ENCODE data around the gene PTCHD1.

The PTCHD1 gene

GRCh38 chrX:23334848-23335599 lies at the start of gene PTCHD1:
Gene PTCHD1, plus strand, starts transcription at chrX:23334849. Its CDS starts 27 bp downstream, at chrX:23334876.
- DNase-seq, result peak in 5 of 58 donors; percentile 1 to 19 (median 3)

- DNase-seq, result no peak
Measured at GRCh38 chrX:23286731-23287130, 47.9 kb upstream of the PTCHD1 start.

- no peak for DNase-seq
Measured at GRCh38 chrX:23287191-23287725, 47.4 kb upstream of the PTCHD1 start.

GRCh38 chrX:23292354-23292987 lies 42.2 kb upstream of the PTCHD1 start:
- DNase-seq, result peak in 3 of 58 donors; percentile 1 to 61 (median 51)

- DNase-seq, result peak in 32 of 58 donors; percentile 0 to 61 (median 3)
Measured at GRCh38 chrX:23292988-23293651, 41.5 kb upstream of the PTCHD1 start.

GRCh38 chrX:23304881-23305280 lies 29.8 kb upstream of the PTCHD1 start:
- no peak for DNase-seq

GRCh38 chrX:23311731-23312130 lies 22.9 kb upstream of the PTCHD1 start:
- no peak for DNase-seq

GRCh38 chrX:23312136-23312535 lies 22.5 kb upstream of the PTCHD1 start:
- DNase-seq, result no peak

GRCh38 chrX:23317799-23318724 lies 16.6 kb upstream of the PTCHD1 start:
- DNase-seq, result no peak

GRCh38 chrX:23327104-23327503 lies 7.5 kb upstream of the PTCHD1 start:
- no peak for DNase-seq

- peak in 1 of 58 donors; percentile 52 for DNase-seq
Measured at GRCh38 chrX:23331701-23332100, 2.9 kb upstream of the PTCHD1 start.

- peak in 37 of 58 donors; percentile 0 to 52 (median 15) for DNase-seq
Measured at GRCh38 chrX:23332101-23332887, 2.4 kb upstream of the PTCHD1 start.

GRCh38 chrX:23332888-23333821 lies 1.5 kb upstream of the PTCHD1 start:
- peak in 8 of 58 donors; percentile 0 to 23 (median 9) for DNase-seq

- DNase-seq, result peak in 34 of 58 donors; percentile 0 to 57 (median 14)
Measured at GRCh38 chrX:23333842-23334520, 668 bp upstream of the PTCHD1 start.

GRCh38 chrX:23334521-23334847 lies 165 bp upstream of the PTCHD1 start:
- DNase-seq, result peak in 1 of 58 donors; percentile 23

GRCh38 chrX:23338334-23338733 lies 3.7 kb downstream of the PTCHD1 start:
- no peak for DNase-seq

- no peak for DNase-seq
Measured at GRCh38 chrX:23341452-23341851, 6.8 kb downstream of the PTCHD1 start.

- DNase-seq, result no peak
Measured at GRCh38 chrX:23344238-23344903, 9.7 kb downstream of the PTCHD1 start.

All from anterior cingulate cortex (tissue), 58 donors.